Measurements from ENCODE around the gene MST1. TPM values are rescaled to one million over a fixed set of nuclear protein-coding genes. Genes with fewer than 3 reads are reported as not detected.

Gene MST1
- total and polyA plus RNA-seq, 2 experiments from 2014 or later: 116 to 158 TPM

GRCh38 chr3:49674497-49674983, 14.7 kb downstream of the MST1 start:
- H4K20me1 ChIP-seq (ENCODE audit: insufficient read depth, poor library complexity, severe bottlenecking): no peaks in the 10 kb centered on the region
- H2AFZ ChIP-seq: peak overlapping the region; percentile 26
- no peaks in the 10 kb centered on the region for H3K9me3 ChIP-seq (ENCODE audit: low read depth)
- 4% methylated on average over 24 of the region's 34 CpGs for WGBS (ENCODE audit: low lambda C conversion rate, missing lambda C conversion rate)
- no peaks in the 10 kb centered on the region for H3K27me3 ChIP-seq
- no peaks in the 10 kb centered on the region for H3K36me3 ChIP-seq (replicated peaks; ENCODE audit: insufficient read depth, low read depth)
- H3K4me3 ChIP-seq: peak overlapping the region; percentile 56
- peaks cover 9% of the 10 kb centered on the region for H3K79me2 ChIP-seq
- no peak for TF ChIP-seq EZH2 (IDR thresholded peaks at IDR 0.05; ENCODE audit: borderline replicate concordance)
- TF ChIP-seq CTCF (IDR thresholded peaks at IDR 0.05; ENCODE audit: poor library complexity): no peak
- no peak for TF ChIP-seq EZH2phosphoT487 (IDR thresholded peaks at IDR 0.05; ENCODE audit: low read depth, severe bottlenecking, unreplicated experiment)
- peak overlapping the region; percentile 92 for H3K27ac ChIP-seq
- peak; percentile 50 for DNase-seq (ENCODE audit: low spot score)
- H3K4me1 ChIP-seq (ENCODE audit: insufficient read depth): peaks cover 14% of the 10 kb centered on the region
- no peaks in the 10 kb centered on the region for H3K9me2 ChIP-seq (replicated peaks; ENCODE audit: insufficient read depth)
- peak overlapping the region; percentile 88 for H3K4me2 ChIP-seq

- Histone ChIP-seq H3K79me2 (peaks cover 9% of the 10 kb centered on the region), H3K27ac (peak within 1 kb of the TSS; percentile 92), H3K9me3 (ENCODE audit: low read depth) (no peaks in the 10 kb centered on the region), H3K4me2 (peak within 1 kb of the TSS; percentile 88), H3K36me3 (replicated peaks; ENCODE audit: insufficient read depth, low read depth) (no peaks in the 10 kb centered on the region), H4K20me1 (ENCODE audit: insufficient read depth, poor library complexity, severe bottlenecking) (no peaks in the 10 kb centered on the region), H3K4me3 (peak within 1 kb of the TSS; percentile 56), H3K4me1 (ENCODE audit: insufficient read depth) (peaks cover 20% of the 10 kb centered on the region), H3K9me2 (replicated peaks; ENCODE audit: insufficient read depth) (no peaks in the 10 kb centered on the region), H2AFZ (peak within 1 kb of the TSS; percentile 48), H3K27me3 (no peaks in the 10 kb centered on the region)
- WGBS (ENCODE audit: low lambda C conversion rate, missing lambda C conversion rate): 1% methylated on average over 51 of the region's 71 CpGs
- TF ChIP-seq EZH2 (IDR thresholded peaks at IDR 0.05; ENCODE audit: borderline replicate concordance) (no peak), CTCF (IDR thresholded peaks at IDR 0.05; ENCODE audit: poor library complexity) (no peak), EZH2phosphoT487 (IDR thresholded peaks at IDR 0.05; ENCODE audit: low read depth, severe bottlenecking, unreplicated experiment) (no peak)
- DNase-seq (ENCODE audit: low spot score): peak; percentile 99
Measured at GRCh38 chr3:49673715-49674496, 15.4 kb downstream of the MST1 start, which contains the start of gene APEH. Gene APEH, plus strand, starts transcription at chr3:49674351. Its CDS starts 51 bp downstream, at chr3:49674402.

GRCh38 chr3:49673121-49673714, 16.1 kb downstream of the MST1 start:
- H3K4me2 ChIP-seq: peak overlapping the region; percentile 88
- peaks cover 27% of the 10 kb centered on the region for H3K4me1 ChIP-seq (ENCODE audit: insufficient read depth)
- H2AFZ ChIP-seq: peak overlapping the region; percentile 48
- no peaks in the 10 kb centered on the region for H3K36me3 ChIP-seq (replicated peaks; ENCODE audit: insufficient read depth, low read depth)
- WGBS (ENCODE audit: low lambda C conversion rate, missing lambda C conversion rate): 21% methylated on average over 12 of the region's 17 CpGs
- H3K27me3 ChIP-seq: no peaks in the 10 kb centered on the region
- H3K9me2 ChIP-seq (replicated peaks; ENCODE audit: insufficient read depth): no peaks in the 10 kb centered on the region
- no peaks in the 10 kb centered on the region for H3K9me3 ChIP-seq (ENCODE audit: low read depth)
- peak overlapping the region; percentile 36 for H3K4me3 ChIP-seq
- H3K79me2 ChIP-seq: peaks cover 9% of the 10 kb centered on the region
- peak overlapping the region; percentile 92 for H3K27ac ChIP-seq
- peak; percentile 39 for DNase-seq (ENCODE audit: low spot score)
- TF ChIP-seq EZH2phosphoT487 (IDR thresholded peaks at IDR 0.05; ENCODE audit: low read depth, severe bottlenecking, unreplicated experiment) (no peak), EZH2 (IDR thresholded peaks at IDR 0.05; ENCODE audit: borderline replicate concordance) (no peak), CTCF (IDR thresholded peaks at IDR 0.05; ENCODE audit: poor library complexity) (no peak)
- no peaks in the 10 kb centered on the region for H4K20me1 ChIP-seq (ENCODE audit: insufficient read depth, poor library complexity, severe bottlenecking)
